ENCODE measurements around the gene TBKBP1.

Gene TBKBP1

DNA sequence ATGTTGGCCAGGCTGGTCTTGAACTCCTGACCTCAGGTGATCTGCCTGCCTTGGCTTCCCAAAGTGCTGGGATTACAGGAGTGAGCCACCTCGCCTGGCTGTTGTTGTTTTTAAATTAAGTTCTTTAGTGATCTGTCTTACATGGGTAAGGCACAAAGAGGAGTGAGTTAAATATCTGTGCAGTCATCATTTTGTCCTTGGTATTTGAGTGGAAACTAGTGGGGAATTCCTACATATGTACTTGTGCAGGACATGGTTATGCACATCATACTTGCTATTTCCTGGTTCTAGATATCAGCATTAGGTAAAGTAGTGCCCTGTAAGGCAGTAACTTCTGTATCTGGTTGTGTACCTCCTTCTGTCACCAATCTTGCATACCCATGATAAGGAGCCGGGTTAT lies 40.5 kb upstream of the TBKBP1 start:
- DNase-seq (ENCODE audit: low read depth in 1 of 2, low spot score in 1 of 2), result no peak
- H3K27me3 ChIP-seq (ENCODE audit: insufficient read depth, poor library complexity, severe bottlenecking), result no peaks in the 10 kb centered on the region
- no peak overlapping the region for H3K27ac ChIP-seq (replicated peaks)
- H3K4me3 ChIP-seq (replicated peaks; ENCODE audit: insufficient read depth, low read length), result no peak overlapping the region
- no peak for TF ChIP-seq POLR2AphosphoS5 (IDR thresholded peaks at IDR 0.05; ENCODE audit: low read depth)
- TF ChIP-seq, protein P1, sequence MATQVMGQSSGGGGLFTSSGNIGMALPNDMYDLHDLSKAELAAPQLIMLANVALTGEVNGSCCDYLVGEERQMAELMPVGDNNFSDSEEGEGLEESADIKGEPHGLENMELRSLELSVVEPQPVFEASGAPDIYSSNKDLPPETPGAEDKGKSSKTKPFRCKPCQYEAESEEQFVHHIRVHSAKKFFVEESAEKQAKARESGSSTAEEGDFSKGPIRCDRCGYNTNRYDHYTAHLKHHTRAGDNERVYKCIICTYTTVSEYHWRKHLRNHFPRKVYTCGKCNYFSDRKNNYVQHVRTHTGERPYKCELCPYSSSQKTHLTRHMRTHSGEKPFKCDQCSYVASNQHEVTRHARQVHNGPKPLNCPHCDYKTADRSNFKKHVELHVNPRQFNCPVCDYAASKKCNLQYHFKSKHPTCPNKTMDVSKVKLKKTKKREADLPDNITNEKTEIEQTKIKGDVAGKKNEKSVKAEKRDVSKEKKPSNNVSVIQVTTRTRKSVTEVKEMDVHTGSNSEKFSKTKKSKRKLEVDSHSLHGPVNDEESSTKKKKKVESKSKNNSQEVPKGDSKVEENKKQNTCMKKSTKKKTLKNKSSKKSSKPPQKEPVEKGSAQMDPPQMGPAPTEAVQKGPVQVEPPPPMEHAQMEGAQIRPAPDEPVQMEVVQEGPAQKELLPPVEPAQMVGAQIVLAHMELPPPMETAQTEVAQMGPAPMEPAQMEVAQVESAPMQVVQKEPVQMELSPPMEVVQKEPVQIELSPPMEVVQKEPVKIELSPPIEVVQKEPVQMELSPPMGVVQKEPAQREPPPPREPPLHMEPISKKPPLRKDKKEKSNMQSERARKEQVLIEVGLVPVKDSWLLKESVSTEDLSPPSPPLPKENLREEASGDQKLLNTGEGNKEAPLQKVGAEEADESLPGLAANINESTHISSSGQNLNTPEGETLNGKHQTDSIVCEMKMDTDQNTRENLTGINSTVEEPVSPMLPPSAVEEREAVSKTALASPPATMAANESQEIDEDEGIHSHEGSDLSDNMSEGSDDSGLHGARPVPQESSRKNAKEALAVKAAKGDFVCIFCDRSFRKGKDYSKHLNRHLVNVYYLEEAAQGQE (IDR thresholded peaks at IDR 0.05; ENCODE audit: insufficient replicate concordance, low read depth), result no peak
- TF ChIP-seq, protein P2, sequence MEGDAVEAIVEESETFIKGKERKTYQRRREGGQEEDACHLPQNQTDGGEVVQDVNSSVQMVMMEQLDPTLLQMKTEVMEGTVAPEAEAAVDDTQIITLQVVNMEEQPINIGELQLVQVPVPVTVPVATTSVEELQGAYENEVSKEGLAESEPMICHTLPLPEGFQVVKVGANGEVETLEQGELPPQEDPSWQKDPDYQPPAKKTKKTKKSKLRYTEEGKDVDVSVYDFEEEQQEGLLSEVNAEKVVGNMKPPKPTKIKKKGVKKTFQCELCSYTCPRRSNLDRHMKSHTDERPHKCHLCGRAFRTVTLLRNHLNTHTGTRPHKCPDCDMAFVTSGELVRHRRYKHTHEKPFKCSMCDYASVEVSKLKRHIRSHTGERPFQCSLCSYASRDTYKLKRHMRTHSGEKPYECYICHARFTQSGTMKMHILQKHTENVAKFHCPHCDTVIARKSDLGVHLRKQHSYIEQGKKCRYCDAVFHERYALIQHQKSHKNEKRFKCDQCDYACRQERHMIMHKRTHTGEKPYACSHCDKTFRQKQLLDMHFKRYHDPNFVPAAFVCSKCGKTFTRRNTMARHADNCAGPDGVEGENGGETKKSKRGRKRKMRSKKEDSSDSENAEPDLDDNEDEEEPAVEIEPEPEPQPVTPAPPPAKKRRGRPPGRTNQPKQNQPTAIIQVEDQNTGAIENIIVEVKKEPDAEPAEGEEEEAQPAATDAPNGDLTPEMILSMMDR (IDR thresholded peaks at IDR 0.05; ENCODE audit: insufficient read depth, low read length), result no peak
- no peak for TF ChIP-seq GABPA (IDR thresholded peaks at IDR 0.05; ENCODE audit: low read depth)
- TF ChIP-seq SPI1 (IDR thresholded peaks at IDR 0.05; ENCODE audit: borderline replicate concordance, low read depth), result no peak

DNA sequence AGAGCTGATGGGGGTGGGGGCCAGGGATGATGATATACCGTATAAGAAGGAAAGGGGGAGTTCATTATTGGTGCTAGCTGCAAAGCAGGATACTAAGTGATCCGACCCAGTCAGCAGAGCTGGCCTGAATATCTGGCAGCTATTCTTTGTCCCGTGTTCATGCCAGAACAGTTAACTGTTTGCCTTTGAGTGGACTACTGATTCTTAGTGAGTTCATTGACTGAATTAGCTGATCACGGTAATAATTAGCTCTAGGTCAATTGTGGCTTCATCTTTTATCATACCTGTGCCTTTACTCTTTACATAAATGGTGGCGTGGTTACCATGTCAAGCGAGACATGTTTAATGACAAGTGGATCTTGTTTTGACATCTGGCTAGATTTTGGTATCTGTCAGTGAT lies 39.0 kb upstream of the TBKBP1 start:
- no peak overlapping the region for H3K4me3 ChIP-seq (replicated peaks; ENCODE audit: insufficient read depth, low read length)
- TF ChIP-seq, protein P2 (IDR thresholded peaks at IDR 0.05; ENCODE audit: insufficient read depth, low read length), result no peak
- TF ChIP-seq, protein P1 (IDR thresholded peaks at IDR 0.05; ENCODE audit: insufficient replicate concordance, low read depth), result no peak
- TF ChIP-seq SPI1 (IDR thresholded peaks at IDR 0.05; ENCODE audit: borderline replicate concordance, low read depth) (no peak), GABPA (IDR thresholded peaks at IDR 0.05; ENCODE audit: low read depth) (no peak), POLR2AphosphoS5 (IDR thresholded peaks at IDR 0.05; ENCODE audit: low read depth) (no peak)
- H3K27me3 ChIP-seq (ENCODE audit: insufficient read depth, poor library complexity, severe bottlenecking), result no peaks in the 10 kb centered on the region
- H3K27ac ChIP-seq (replicated peaks), result no peak overlapping the region
- no peak for DNase-seq (ENCODE audit: low read depth in 1 of 2, low spot score in 1 of 2)

DNA sequence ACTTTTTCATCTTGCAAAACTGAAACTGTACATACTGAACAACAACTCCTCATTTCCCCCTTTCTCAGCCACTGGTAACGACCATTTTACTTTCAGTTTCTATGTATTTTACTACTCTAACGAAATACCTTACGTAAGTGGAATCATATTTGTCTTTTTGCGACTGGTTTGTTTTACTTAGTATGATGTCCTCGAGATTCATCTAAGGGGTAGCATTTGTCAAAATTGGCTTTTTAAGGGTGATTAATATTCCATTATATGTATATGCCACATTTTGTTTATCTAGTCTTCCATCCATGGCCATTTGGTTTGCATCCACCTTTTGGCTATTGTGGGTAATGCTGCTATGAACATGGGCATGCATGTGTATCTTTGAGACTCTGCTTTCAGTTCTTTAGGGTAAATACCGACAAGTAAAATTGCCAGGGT lies 33.9 kb upstream of the TBKBP1 start:
- no peak for DNase-seq (ENCODE audit: low read depth in 1 of 2, low spot score in 1 of 2)
- Histone ChIP-seq H3K4me3 (replicated peaks; ENCODE audit: insufficient read depth, low read length) (no peak overlapping the region), H3K27ac (replicated peaks) (no peak overlapping the region), H3K27me3 (ENCODE audit: insufficient read depth, poor library complexity, severe bottlenecking) (no peaks in the 10 kb centered on the region)
- TF ChIP-seq SPI1 (IDR thresholded peaks at IDR 0.05; ENCODE audit: borderline replicate concordance, low read depth), result no peak
- TF ChIP-seq, protein P1 (IDR thresholded peaks at IDR 0.05; ENCODE audit: insufficient replicate concordance, low read depth), result no peak
- TF ChIP-seq, protein P2 (IDR thresholded peaks at IDR 0.05; ENCODE audit: insufficient read depth, low read length), result no peak
- no peak for TF ChIP-seq GABPA (IDR thresholded peaks at IDR 0.05; ENCODE audit: low read depth)
- TF ChIP-seq POLR2AphosphoS5 (IDR thresholded peaks at IDR 0.05; ENCODE audit: low read depth), result no peak

Data from HL-60 (cell line).